Smooth muscle cell (in vitro differentiated cells): ENCODE measurements around the gene ARHGAP6. TPM values are rescaled to one million over a fixed set of nuclear protein-coding genes. Genes with fewer than 3 reads are reported as not detected.
"Not testable (repeated sequence)": the region's sequence is repeated elsewhere in the genome, so short reads cannot be mapped to it uniquely, and the experiment has no call there.

Experiments
- DNase-seq: peaks from one replicate; lab custom pipeline; 2025; ENCODE audit not compliant: unreplicated experiment; lab: John Stamatoyannopoulos, UW
- H2AFZ ChIP-seq: fragments of 200-600 bp; sonication (generic); 2 replicates; pipeline ENCODE4 v1.6.0; 2016; ENCODE audit warnings: antibody characterized with exemption, low read depth, mild to moderate bottlenecking
- H3F3A ChIP-seq: fragments of 200-600 bp; sonication (generic); 2 replicates; pipeline ENCODE4 v1.6.0; 2017; ENCODE audit warnings: antibody characterized with exemption, low read depth
- H3K27ac ChIP-seq: fragments of 200-600 bp; sonication (generic); 2 replicates; pipeline ENCODE4 v1.5.1; 2016; ENCODE audit warnings: low read depth, mild to moderate bottlenecking
- H3K27me3 ChIP-seq: fragments of 200-600 bp; sonication (generic); 2 replicates; pipeline ENCODE4 v1.6.1; 2016; ENCODE audit warnings: low read depth, mild to moderate bottlenecking
- H3K36me3 ChIP-seq: fragments of 200-600 bp; sonication (generic); 2 replicates; pipeline ENCODE4 v1.5.1; 2016; ENCODE audit warnings: low read depth
- H3K4me1 ChIP-seq: fragments of 200-600 bp; sonication (generic); 2 replicates; pipeline ENCODE4 v1.5.1; 2016; ENCODE audit warnings: low read depth
- H3K4me2 ChIP-seq: fragments of 200-600 bp; sonication (generic); 2 replicates; pipeline ENCODE4 v1.6.0; 2016; ENCODE audit warnings: mild to moderate bottlenecking
- H3K4me3 ChIP-seq: fragments of 200-600 bp; sonication (generic); 2 replicates; pipeline ENCODE4 v1.5.1; 2016; ENCODE audit warnings: mild to moderate bottlenecking
- H3K79me2 ChIP-seq: fragments of 200-600 bp; sonication (generic); 2 replicates; pipeline ENCODE4 v1.6.0; 2016; ENCODE audit warnings: low read depth, mild to moderate bottlenecking
- H3K9ac ChIP-seq: fragments of 200-600 bp; sonication (generic); 2 replicates; pipeline ENCODE4 v1.6.0; 2016; ENCODE audit warnings: low read depth
- H3K9me3 ChIP-seq: fragments of 200-600 bp; sonication (generic); replicated peaks from 2 replicates; pipeline ENCODE4 v1.5.1; 2016; ENCODE audit warnings: low read depth
- H4K20me1 ChIP-seq: fragments of 200-600 bp; sonication (generic); 2 replicates; pipeline ENCODE4 v1.6.0; 2016; ENCODE audit warnings: low read depth
- CTCF ChIP-seq: fragments of 200-600 bp; sonication (generic); IDR thresholded peaks from 2 replicates; pipeline ENCODE4 v1.5.1; 2017; ENCODE audit warnings: borderline replicate concordance, mild to moderate bottlenecking, antibody characterized with exemption; ENCODE audit not compliant: insufficient read depth, poor library complexity, severe bottlenecking
- WGBS: methylation state at CpG from one replicate; pipeline ENCODE4 v1.1.7; 2016; ENCODE audit warnings: low lambda C conversion rate; 5-methylcytosine and 5-hydroxymethylcytosine counted together
- polyA plus RNA-seq: library from polyadenylated mRNA; unstranded; fragments of >200 nt; fragmentation: Nextera tagmentation; extraction: Ambion mirVana; gene quantifications from 2 replicates; pipeline ENCODE4 v1.2.1, GENCODE V29; 2016
- total RNA-seq: library from RNA; depleted of rRNA; stranded (reverse); fragments of >200 nt; gene quantifications from 2 replicates; pipeline ENCODE4 v1.2.3, GENCODE V29; 2014

Gene ARHGAP6
- total and polyA plus RNA-seq, 2 experiments from 2014 or later, result 0.55 to 0.90 TPM

- Histone ChIP-seq H3K4me2 (no peak overlapping the region), H3F3A (no peaks in the 10 kb centered on the region), H3K9ac (no peak overlapping the region), H3K4me3 (no peak overlapping the region), H3K27me3 (no peaks in the 10 kb centered on the region), H3K36me3 (no peaks in the 10 kb centered on the region), H2AFZ (no peak overlapping the region), H3K4me1 (no peaks in the 10 kb centered on the region), H3K79me2 (no peaks in the 10 kb centered on the region), H3K27ac (no peak overlapping the region), H4K20me1 (no peaks in the 10 kb centered on the region), H3K9me3 (no peaks in the 10 kb centered on the region)
- WGBS, result 54% methylated on average over 1 of the region's 1 CpG
- no peak for DNase-seq
- peak; percentile 33 for TF ChIP-seq CTCF
Observed at GRCh38 chrX:11531226-11531625, 134.5 kb downstream of the ARHGAP6 start.

- DNase-seq, result no peak
- no peaks in the 10 kb centered on the region for H3K9me3 ChIP-seq
- no peaks in the 10 kb centered on the region for H3K79me2 ChIP-seq
- no peak overlapping the region for H3K4me3 ChIP-seq
- no peak overlapping the region for H3K4me2 ChIP-seq
- no peaks in the 10 kb centered on the region for H3K36me3 ChIP-seq
- H4K20me1 ChIP-seq, result no peaks in the 10 kb centered on the region
- no peaks in the 10 kb centered on the region for H3F3A ChIP-seq
- no peaks in the 10 kb centered on the region for H3K4me1 ChIP-seq
- no peak overlapping the region for H2AFZ ChIP-seq
- TF ChIP-seq CTCF, result no peak
- no peak overlapping the region for H3K27ac ChIP-seq
- H3K9ac ChIP-seq, result no peak overlapping the region
- H3K27me3 ChIP-seq, result no peaks in the 10 kb centered on the region
- WGBS, result 62% methylated on average over 3 of the region's 3 CpGs
Observed at GRCh38 chrX:11530621-11531020, 135.1 kb downstream of the ARHGAP6 start.

- DNase-seq, result no peak
- Histone ChIP-seq H4K20me1 (no peaks in the 10 kb centered on the region), H3K27me3 (no peaks in the 10 kb centered on the region), H2AFZ (no peak overlapping the region), H3K36me3 (no peaks in the 10 kb centered on the region), H3K79me2 (no peaks in the 10 kb centered on the region), H3K4me1 (no peaks in the 10 kb centered on the region), H3K27ac (no peak overlapping the region), H3K9me3 (no peaks in the 10 kb centered on the region), H3K4me3 (no peak overlapping the region), H3K4me2 (no peak overlapping the region), H3K9ac (no peak overlapping the region), H3F3A (no peaks in the 10 kb centered on the region)
- TF ChIP-seq CTCF, result no peak
- WGBS, result 51% methylated on average over 2 of the region's 2 CpGs
Observed at GRCh38 chrX:11528623-11529022, 137.1 kb downstream of the ARHGAP6 start.

- no peak overlapping the region for H2AFZ ChIP-seq
- WGBS, result 85% methylated on average over 2 of the region's 2 CpGs
- no peak overlapping the region for H3K4me2 ChIP-seq
- H3K36me3 ChIP-seq, result no peaks in the 10 kb centered on the region
- H3K9me3 ChIP-seq, result no peaks in the 10 kb centered on the region
- H3F3A ChIP-seq, result no peaks in the 10 kb centered on the region
- H3K4me3 ChIP-seq, result no peak overlapping the region
- H3K27ac ChIP-seq, result no peak overlapping the region
- no peaks in the 10 kb centered on the region for H4K20me1 ChIP-seq
- DNase-seq, result no peak
- no peak for TF ChIP-seq CTCF
- H3K27me3 ChIP-seq, result no peaks in the 10 kb centered on the region
- H3K4me1 ChIP-seq, result no peaks in the 10 kb centered on the region
- no peak overlapping the region for H3K9ac ChIP-seq
- H3K79me2 ChIP-seq, result no peaks in the 10 kb centered on the region
Observed at GRCh38 chrX:11525685-11526084, 140.0 kb downstream of the ARHGAP6 start.

GRCh38 chrX:11519234-11519633 lies 146.5 kb downstream of the ARHGAP6 start:
- H3K27ac ChIP-seq, H4K20me1 ChIP-seq, H3K27me3 ChIP-seq, DNase-seq, H3K4me3 ChIP-seq, H3F3A ChIP-seq, H3K36me3 ChIP-seq, H3K4me1 ChIP-seq, H3K79me2 ChIP-seq, H3K9me3 ChIP-seq, H3K4me2 ChIP-seq, H2AFZ ChIP-seq, H3K9ac ChIP-seq: not testable (repeated sequence)
- WGBS, result 100% methylated on average over 1 of the region's 1 CpG
